ENCODE measurements around the gene USP21.

GRCh38 chr1:161206411-161207140 lies 47.3 kb downstream of the USP21 start:
- TF ChIP-seq POLR2A (IDR thresholded peaks at IDR 0.05) (no peak), CTCF (IDR thresholded peaks at IDR 0.05) (no peak)
